Vagina (tissue), 2 donors: ENCODE results near the gene TIE1.
A peak's percentile ranks its signal among the peaks of the same experiment; 100 is the strongest.

Experiments used
- CTCF ChIP-seq, 3 experiments: fragments of 450-650 bp in 2 of 3; fragments of 200-600 bp in 1 of 3; sonication (generic) in 1 of 3; IDR thresholded peaks; one replicate each; pipeline ENCODE4 v1.5.1; 2017 to 2019; ENCODE audit warnings: antibody characterized with exemption in 3 of 3, mild to moderate bottlenecking in 2 of 3, moderate library complexity in 2 of 3
- POLR2A ChIP-seq, 2 donors: fragments of 450-650 bp; IDR thresholded peaks; one replicate each; pipeline ENCODE4 v1.6.1; 2017; ENCODE audit warnings: antibody characterized with exemption in 2 of 2, mild to moderate bottlenecking in 2 of 2, moderate library complexity in 2 of 2
- POLR2AphosphoS5 ChIP-seq, 2 donors: sonication (generic); formaldehyde crosslinking; IDR thresholded peaks; one replicate each; pipeline ENCODE4 v1.9.0; 2017; ENCODE audit warnings: antibody characterized with exemption in 2 of 2, mild to moderate bottlenecking in 2 of 2, low read depth in 1 of 2; ENCODE audit not compliant: insufficient read depth in 1 of 2

DNA sequence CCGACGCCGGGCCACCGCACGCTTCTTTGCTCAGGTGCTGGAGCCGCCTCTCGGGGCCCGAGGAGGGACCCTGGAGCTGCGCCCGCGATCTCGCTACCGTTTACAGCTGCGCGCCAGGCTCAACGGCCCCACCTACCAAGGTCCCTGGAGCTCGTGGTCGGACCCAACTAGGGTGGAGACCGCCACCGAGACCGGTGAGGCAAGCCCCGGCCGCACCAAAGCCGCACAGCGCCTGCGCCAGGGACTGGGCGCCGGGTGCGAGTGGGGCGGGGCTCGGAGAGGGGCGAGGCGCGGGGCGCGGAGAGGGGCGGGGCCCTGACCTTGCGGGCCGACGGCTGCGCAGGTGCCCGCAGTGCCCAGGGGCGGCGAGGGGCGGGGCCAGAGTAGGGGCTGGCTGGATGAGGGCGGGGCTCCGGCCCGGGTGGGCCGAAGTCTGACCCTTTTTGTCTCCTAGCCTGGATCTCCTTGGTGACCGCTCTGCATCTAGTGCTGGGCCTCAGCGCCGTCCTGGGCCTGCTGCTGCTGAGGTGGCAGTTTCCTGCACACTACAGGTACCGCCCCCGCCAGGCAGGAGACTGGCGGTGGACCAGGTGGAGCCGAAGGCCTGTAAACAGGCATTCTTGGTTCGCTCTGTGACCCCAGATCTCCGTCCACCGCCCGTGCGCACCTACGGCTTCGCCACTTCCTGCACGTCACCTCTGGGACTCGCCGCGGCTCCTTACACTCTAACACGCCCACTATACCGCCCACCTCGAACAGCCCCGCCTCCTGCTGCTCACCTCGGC is 48.2 kb downstream of the TIE1 start:
- TF ChIP-seq POLR2AphosphoS5 (IDR thresholded peaks at IDR 0.05; ENCODE audit: insufficient read depth in 1 of 2, low read depth in 1 of 2), result peak; percentile 1 to 68
- no peak for TF ChIP-seq POLR2A (IDR thresholded peaks at IDR 0.05)
- no peak for TF ChIP-seq CTCF (IDR thresholded peaks at IDR 0.05)
